ENCODE measurements around the gene TBC1D5.

GRCh38 chr3:17640466-17640865 lies 102.0 kb downstream of the TBC1D5 start:
- TF ChIP-seq POLR2A (IDR thresholded peaks at IDR 0.05; ENCODE audit: extremely low read depth, insufficient read length) (no peak), CTCF (IDR thresholded peaks at IDR 0.05; ENCODE audit: low read depth, low read length) (no peak)

Data from NB4 (cell line).